Brain microvascular endothelial cell (primary cell): ENCODE data around the gene ACOX3.

Source experiments
- DNase-seq: peaks from one replicate; pipeline ENCODE4 v3.0.0-alpha.2; 2020
- H3K27ac ChIP-seq: fragments of 250-450 bp; sonication (Bioruptor Pico); 2 replicates; pipeline ENCODE4 v1.5.1; 2020; ENCODE audit warnings: mild to moderate bottlenecking, moderate library complexity
- H3K27me3 ChIP-seq: fragments of 250-450 bp; sonication (Bioruptor Pico); replicated peaks from 2 replicates; pipeline ENCODE4 v1.5.1; 2020; ENCODE audit warnings: mild to moderate bottlenecking
- H3K36me3 ChIP-seq: fragments of 250-450 bp; sonication (Bioruptor Pico); replicated peaks from 2 replicates; pipeline ENCODE4 v1.5.1; 2020; ENCODE audit warnings: mild to moderate bottlenecking
- H3K4me3 ChIP-seq: 2 replicates; pipeline ENCODE4 v1.5.1; 2011; ENCODE audit warnings: low read depth, mild to moderate bottlenecking, control low read depth, low read length, moderate library complexity
- CTCF ChIP-seq: IDR thresholded peaks from 2 replicates; pipeline ENCODE4 v1.5.1; 2011; ENCODE audit warnings: low read depth, mild to moderate bottlenecking, moderate library complexity, low read length, control low read depth, inconsistent platforms; ENCODE audit errors: missing control alignments
- in situ Hi-C: cut with HindIII; loops from 2 replicates; pipeline ENCODE4 v1.10.0; 2017; ENCODE audit warnings: low sequenced_read_pairs, low pct_ligation_motif_present

ACOX3 gene

GRCh38 chr4:8434251-8435073 lies 6.1 kb downstream of the ACOX3 start:
- H3K27ac ChIP-seq = no peak overlapping the region
- DNase-seq = no peak
- no peak overlapping the region for H3K4me3 ChIP-seq
- no peaks in the 10 kb centered on the region for H3K27me3 ChIP-seq
- TF ChIP-seq CTCF = no peak
- in situ Hi-C loops = no loop called here
- no peaks in the 10 kb centered on the region for H3K36me3 ChIP-seq

GRCh38 chr4:8433136-8433535 lies 7.4 kb downstream of the ACOX3 start:
- Histone ChIP-seq H3K27me3 (no peaks in the 10 kb centered on the region), H3K36me3 (no peaks in the 10 kb centered on the region), H3K27ac (no peak overlapping the region), H3K4me3 (no peak overlapping the region)
- in situ Hi-C loops = no loop called here
- TF ChIP-seq CTCF = no peak
- no peak for DNase-seq

GRCh38 chr4:8431553-8431952 lies 9.0 kb downstream of the ACOX3 start:
- Histone ChIP-seq H3K36me3 (no peaks in the 10 kb centered on the region), H3K4me3 (no peak overlapping the region), H3K27ac (no peak overlapping the region), H3K27me3 (no peaks in the 10 kb centered on the region)
- DNase-seq = no peak
- in situ Hi-C loops = no loop called here
- no peak for TF ChIP-seq CTCF

GRCh38 chr4:8428288-8429097 lies 12.0 kb downstream of the ACOX3 start:
- H3K27ac ChIP-seq = peak overlapping the region; percentile 64
- peak; percentile 75 for TF ChIP-seq CTCF
- in situ Hi-C loops = no loop called here

GRCh38 chr4:8427761-8428287 lies 12.7 kb downstream of the ACOX3 start:
- TF ChIP-seq CTCF = no peak
- Histone ChIP-seq H3K27me3 (no peaks in the 10 kb centered on the region), H3K4me3 (peak overlapping the region; percentile 74), H3K36me3 (no peaks in the 10 kb centered on the region), H3K27ac (peak overlapping the region; percentile 64)
- in situ Hi-C loops = no loop called here
- peak; percentile 43 for DNase-seq

More at GRCh38 chr4:8428288-8429097, 12.0 kb downstream of the ACOX3 start:
- Histone ChIP-seq H3K27me3 (no peaks in the 10 kb centered on the region), H3K4me3 (peak overlapping the region; percentile 74), H3K36me3 (no peaks in the 10 kb centered on the region)
- DNase-seq = peak; percentile 74
